ENCODE data around the gene GOLGA8S. TPM values are rescaled to one million over a fixed set of nuclear protein-coding genes. Genes with fewer than 3 reads are reported as not detected.
"Not testable (repeated sequence)": the region's sequence is repeated elsewhere in the genome, so short reads cannot be mapped to it uniquely, and the experiment has no call there.

Gene GOLGA8S
- total RNA-seq, 1 experiment from 2014 or later: not detected

DNA sequence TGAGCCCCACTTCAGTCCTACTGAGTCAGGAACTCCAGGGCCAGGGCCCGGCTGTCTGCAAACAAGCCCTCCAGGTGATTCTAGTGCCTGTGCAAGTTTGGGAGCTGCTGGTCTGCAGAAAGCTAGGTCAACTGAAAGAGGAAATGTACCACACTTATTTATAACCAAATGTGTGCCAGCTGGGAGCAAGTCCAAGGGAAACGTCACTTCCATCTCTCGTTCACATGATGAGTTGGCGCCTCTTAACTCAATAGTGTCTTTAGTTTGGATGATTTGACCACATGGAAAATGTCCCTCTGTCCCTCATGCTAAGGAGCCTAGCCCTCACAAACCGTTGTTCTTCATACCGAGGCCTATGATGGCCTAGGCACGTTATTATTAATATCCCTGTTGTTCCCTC lies 43.2 kb downstream of the GOLGA8S start:
- no peak for DNase-seq (ENCODE audit: low read depth)

DNA sequence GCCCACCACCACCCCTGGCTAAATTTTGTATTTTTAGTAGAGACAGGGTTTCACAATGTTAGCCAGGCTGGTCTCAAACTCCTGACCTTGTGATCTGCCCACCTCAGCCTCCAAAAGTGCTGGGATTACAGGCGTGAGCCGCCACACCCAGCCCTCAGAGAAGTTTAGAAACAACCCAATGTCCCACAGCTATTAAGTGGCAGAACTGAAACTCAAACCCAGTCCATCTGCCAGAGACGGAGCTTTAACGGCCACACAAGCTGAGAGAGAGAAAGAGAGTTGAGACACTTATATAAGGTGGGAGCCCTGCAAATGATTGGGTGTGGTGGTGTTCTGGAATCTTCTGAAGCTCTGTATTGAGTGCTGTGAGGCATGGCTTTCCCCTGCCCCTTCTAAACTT lies 43.8 kb downstream of the GOLGA8S start:
- DNase-seq (ENCODE audit: low read depth): not testable (repeated sequence)

DNA sequence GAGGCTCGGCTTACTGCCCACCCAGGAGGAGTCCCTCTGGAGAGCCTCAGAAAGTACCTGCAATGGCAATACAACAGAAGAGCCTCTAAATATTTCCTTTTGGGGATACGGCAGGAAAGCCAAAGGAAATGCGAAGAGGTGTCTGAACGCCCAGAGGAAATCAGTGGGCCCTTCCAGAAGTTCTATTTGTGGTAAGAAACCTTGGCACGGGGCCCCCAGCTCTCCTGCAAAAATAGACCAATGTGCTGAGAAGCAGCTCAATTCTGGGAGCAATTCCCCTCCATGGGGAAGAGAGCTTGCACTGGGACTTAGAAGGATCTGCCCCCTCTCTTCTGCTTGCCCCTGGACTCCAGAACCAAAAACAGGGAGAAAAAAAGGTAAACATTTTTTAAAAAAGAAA lies 44.7 kb downstream of the GOLGA8S start:
- DNase-seq (ENCODE audit: low read depth): not testable (repeated sequence)

DNA sequence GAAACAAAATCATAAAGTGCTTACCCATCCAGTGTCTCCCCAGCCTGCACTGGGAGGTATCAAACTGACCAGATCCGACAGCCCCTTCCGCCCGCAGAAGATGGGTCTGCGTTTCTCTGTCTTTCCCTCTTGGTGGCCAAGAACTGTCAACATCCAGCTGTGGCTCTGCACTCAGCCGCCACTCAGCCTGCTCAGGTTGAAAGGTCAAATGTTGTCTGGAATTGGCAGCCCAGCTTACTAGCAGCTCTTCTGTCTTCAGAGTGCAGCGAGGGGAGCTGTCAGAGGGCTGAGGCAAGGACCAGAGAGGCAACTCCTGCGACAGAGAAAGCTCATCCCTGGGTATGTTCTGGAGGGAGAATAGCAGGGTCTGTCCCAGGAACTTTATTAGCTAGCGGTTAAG lies 47.1 kb downstream of the GOLGA8S start:
- DNase-seq (ENCODE audit: low read depth): no peak

DNA sequence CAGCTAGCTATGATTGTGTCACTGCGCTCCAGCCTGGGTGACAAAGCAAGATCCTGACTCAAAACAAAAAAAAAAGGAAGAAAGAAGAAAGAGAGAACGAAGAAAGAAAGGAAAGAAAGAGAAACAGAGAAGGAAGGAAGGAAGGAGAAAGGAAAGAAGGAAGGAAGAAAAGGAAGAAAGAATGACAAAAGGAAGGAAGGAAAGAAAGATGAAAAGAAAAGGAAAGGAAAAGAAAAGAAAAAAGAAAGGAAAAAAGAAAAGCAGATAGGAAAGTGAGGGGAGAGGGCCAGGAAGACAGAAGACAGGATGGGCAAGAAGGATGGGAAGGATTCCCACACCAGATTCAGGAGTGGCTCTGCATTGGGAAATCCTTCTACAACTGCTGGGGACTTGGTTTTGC lies 47.6 kb downstream of the GOLGA8S start:
- DNase-seq (ENCODE audit: low read depth): no peak

DNA sequence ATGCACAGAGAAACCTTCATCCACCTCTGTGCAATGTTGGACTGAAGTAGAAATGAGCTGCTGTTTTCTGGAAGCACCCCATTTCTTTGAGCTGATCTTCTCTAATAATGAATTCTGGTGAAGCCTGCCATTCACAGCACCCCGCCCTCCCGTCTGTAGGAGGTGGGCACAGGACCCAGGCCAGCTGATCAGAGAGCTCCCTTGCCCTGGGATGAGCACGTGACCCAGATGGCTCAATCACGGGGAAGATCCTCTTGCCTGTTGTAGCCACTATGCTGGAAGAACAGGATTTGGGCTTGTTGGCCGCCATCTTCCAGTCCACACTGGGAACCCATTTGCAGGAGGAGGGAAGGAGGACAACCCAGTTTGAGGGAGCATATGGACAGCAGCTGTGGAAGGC lies 48.0 kb downstream of the GOLGA8S start:
- no peak for DNase-seq (ENCODE audit: low read depth)

DNA sequence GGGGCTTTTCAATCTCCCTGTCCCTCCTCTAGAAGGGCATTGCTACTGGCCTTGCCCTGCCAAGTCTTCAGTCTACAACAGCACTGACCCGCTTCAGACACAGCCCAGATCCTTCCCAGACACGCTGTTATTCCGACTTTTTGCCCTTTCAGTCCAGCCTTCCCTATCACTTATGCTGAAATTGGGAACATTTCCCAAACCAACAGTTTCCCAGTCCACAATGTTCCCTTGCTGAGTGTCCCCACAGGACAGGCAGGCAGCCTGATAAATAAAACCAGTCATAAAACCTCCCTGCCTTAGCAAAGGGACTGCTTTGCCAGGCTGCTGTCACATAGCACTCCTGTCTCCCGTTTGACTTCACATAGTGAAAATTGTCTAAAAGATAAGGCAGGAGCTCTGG lies 49.0 kb downstream of the GOLGA8S start:
- DNase-seq (ENCODE audit: low read depth): no peak

DNA sequence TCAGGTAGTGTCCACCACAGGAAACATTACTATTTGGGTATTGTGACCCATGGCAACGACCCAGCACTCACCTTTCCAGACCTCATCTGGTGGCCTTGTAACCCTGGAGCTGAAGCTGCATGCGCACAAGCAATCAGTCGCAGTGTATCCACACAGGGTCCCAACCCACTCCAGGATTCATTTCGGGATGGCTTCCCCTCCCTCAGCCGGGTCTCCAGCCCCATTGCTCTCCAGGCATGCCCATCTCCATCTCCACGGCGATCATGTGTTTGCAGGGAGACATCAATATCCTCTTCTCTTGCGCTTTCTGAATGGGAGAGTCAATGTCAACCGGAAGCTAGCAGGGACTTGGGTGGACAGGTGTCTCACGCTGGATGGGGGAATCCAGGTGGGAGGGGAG lies 57.3 kb downstream of the GOLGA8S start:
- no peak for DNase-seq (ENCODE audit: low read depth)

DNA sequence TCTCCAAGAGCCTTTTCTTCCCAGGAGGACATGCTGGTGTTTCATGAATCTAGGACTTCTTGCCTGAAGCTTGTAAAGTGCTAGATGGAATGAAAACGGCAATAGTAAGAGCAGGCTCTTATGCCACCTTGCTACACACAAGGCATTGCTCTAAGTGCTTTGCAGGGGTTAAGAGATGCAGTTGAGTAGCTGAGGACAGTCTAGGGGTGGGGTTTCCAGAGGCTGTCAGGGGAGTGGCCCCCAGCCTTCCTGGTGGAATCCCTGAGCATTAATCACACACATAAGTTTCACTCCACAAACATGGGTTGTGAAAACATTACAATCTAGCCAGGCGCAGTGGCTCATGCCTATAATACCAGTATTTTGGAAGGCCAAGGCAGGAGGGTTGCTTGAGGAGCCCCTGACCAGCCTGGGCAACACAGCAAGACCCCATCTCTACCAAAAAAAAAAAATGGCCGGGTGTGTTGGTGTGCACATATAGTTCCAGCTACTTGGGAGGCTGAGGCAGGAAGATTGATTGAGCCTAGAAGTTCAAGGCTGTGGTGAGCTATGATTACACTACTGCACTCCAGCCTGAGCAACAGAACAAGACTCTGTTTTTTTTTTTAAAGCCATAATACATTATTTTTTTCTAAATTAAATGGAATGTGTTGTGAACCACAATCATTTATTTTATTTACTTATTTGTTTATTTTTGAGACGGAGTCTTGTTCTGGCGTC lies 58.5 kb downstream of the GOLGA8S start:
- not testable (repeated sequence) for DNase-seq (ENCODE audit: low read depth)

Other genes with a start within 250 kb of the GOLGA8S start
- gene GOLGA6L1, start 217.9 kb upstream of the GOLGA8S start, total RNA-seq (2014; rRNA removed; shearing (Covaris generic)): not detected in 2 replicates
- gene GOLGA6L26, start 20.6 kb upstream of the GOLGA8S start, total RNA-seq (2014; rRNA removed; shearing (Covaris generic)): not detected in 2 replicates
- not detected in 2 replicates for gene GOLGA6L2, start 92.5 kb downstream of the GOLGA8S start, total RNA-seq (2014; rRNA removed; shearing (Covaris generic))
- gene MKRN3, start 210.9 kb downstream of the GOLGA8S start, total RNA-seq (2014; rRNA removed; shearing (Covaris generic)): 12.1 and 15.0 TPM in 2 replicates